ENCODE results near the gene UNC5B. TPM values are rescaled to one million over a fixed set of nuclear protein-coding genes. Genes with fewer than 3 reads are reported as not detected.

Gene UNC5B
- total RNA-seq = 10 to 100 TPM in 1 of 4 donors, 1 to 10 TPM in 3; 4.2 to 17.6 (median 8.0) TPM

DNA sequence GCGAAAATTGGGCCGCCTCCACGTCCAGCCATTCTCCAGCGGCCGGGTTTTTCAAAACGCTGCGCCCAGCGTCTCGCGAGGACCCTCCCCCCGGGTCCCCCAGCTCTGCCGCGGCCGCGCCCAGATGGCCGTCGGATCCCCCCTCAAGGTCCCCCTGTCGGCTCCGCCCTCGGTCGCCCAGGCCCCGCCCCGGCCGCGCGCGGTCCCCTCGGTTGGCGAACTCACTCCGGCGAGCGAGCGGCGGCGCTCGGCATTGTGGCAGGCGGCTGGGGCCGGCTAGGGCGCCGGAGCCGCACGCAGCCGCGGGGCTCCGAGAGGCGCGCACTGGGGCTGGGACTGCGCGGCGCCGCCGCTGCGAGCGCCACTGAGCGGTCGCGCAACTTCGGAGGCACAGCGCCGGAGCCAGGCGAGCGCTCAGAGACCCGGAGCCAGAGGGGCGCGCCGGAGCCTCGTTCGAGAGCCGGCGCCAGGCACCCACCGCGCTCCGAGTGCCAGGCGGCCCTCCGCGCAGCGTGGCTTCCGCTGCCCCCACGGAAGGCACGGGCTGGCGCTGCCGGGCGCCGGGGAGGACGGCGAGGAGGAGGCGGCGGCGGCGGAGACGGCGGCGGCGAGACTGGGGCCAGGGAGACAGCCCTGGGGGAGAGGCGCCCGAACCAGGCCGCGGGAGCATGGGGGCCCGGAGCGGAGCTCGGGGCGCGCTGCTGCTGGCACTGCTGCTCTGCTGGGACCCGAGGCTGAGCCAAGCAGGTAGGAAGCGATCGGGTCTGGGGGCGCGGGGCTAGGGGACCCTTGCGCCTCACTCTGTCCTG is at the start of gene UNC5B:
Gene UNC5B (plus strand): TSS at position 253 of the 809 bp plus-strand sequence. CDS start 416 bp downstream, at position 669.
- peak within 1 kb of the TSS; percentile 57 for H3K4me3 ChIP-seq (ENCODE audit: low read depth, poor library complexity, severe bottlenecking)
- DNase-seq (ENCODE audit: low spot score in 2 of 2) = peak; percentile 82 to 97
- TF ChIP-seq POLR2A (IDR thresholded peaks at IDR 0.05) = no peak
- TF ChIP-seq, protein P1, sequence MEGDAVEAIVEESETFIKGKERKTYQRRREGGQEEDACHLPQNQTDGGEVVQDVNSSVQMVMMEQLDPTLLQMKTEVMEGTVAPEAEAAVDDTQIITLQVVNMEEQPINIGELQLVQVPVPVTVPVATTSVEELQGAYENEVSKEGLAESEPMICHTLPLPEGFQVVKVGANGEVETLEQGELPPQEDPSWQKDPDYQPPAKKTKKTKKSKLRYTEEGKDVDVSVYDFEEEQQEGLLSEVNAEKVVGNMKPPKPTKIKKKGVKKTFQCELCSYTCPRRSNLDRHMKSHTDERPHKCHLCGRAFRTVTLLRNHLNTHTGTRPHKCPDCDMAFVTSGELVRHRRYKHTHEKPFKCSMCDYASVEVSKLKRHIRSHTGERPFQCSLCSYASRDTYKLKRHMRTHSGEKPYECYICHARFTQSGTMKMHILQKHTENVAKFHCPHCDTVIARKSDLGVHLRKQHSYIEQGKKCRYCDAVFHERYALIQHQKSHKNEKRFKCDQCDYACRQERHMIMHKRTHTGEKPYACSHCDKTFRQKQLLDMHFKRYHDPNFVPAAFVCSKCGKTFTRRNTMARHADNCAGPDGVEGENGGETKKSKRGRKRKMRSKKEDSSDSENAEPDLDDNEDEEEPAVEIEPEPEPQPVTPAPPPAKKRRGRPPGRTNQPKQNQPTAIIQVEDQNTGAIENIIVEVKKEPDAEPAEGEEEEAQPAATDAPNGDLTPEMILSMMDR (IDR thresholded peaks at IDR 0.05) = no peak
- intact Hi-C loops (cut with DNase I; ENCODE audit: low total_unique reads) = no loop called here
- 1% methylated on average over 34 to 52 of the region's 109 CpGs for WGBS, 2 donors

DNA sequence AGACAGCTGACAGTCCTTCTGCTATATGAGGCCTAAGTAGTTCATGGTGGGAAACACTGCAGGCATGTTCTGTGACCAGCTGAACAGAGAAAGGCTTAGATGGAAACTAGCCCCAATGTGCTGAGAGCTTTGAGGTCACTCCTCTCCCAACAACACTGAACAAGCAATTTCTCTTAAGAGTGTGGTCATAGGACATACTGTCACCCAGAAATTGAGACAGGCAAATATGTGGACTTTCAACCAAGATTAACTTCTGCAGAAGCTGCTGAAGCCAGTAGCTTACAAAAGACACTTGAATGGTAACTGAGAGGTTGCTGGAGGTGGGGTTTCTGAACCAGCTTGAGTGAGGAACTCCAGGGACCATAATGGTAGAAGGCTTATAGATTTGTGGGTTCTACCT is 38.9 kb upstream of the UNC5B start:
- no peak overlapping the region for H3K4me3 ChIP-seq (ENCODE audit: low read depth, poor library complexity, severe bottlenecking)
- DNase-seq (ENCODE audit: low spot score in 2 of 2) = peak in 1 of 2 donors; percentile 18
- intact Hi-C loops (cut with DNase I; ENCODE audit: low total_unique reads) = no loop called here
- TF ChIP-seq POLR2A (IDR thresholded peaks at IDR 0.05) = no peak
- TF ChIP-seq, protein P1 (IDR thresholded peaks at IDR 0.05) = no peak

DNA sequence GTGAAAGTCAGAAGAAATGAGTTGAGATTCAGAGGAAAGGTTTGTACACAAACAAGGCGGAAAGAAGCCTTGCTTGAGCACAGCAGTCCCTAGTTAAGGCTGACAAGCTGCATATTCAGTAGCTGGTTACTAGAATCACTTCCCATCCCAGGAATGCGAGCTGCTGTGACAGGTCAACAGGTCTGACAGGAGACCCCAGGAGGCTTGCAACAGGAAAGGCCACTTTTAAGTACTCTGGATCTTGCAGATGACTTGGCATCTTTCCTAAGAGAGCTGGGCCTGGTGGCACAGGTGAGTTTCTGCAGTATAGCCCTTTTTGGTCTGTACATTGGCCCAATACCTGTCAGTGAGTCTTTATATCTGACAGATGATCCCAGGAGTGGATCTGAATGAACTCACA is 35.7 kb upstream of the UNC5B start:
- WGBS, 2 donors = 95 to 96% methylated on average over 2 of the region's 2 CpGs
- no peak for TF ChIP-seq POLR2A (IDR thresholded peaks at IDR 0.05)
- TF ChIP-seq, protein P1 (IDR thresholded peaks at IDR 0.05) = no peak

DNA sequence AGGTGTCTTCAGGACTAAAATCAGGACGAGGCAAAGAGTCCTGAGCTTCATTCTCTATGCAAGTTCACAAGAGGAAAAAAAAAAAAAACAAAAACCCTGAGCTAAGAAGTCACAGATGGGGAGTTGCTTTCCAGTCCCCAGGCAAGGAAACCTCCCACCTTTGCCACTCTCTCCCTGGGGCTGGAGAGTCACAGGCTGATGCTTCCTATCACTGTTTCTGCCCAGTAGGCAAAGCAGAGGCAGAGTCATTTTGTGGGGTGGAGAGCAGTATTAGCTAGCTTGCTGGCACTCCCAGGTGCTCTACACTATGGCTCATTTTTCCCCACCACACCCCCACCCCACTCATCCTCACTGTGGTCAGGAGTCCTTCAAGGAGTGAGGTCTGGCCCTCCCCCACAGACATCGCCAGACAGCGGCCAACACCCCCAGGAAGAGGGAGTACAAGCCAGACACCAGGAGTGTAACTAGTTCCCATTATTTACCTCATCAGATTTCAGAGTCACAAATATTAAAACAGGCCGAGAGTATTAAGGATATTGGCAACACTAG is 34.6 kb upstream of the UNC5B start:
- WGBS, 2 donors = 78 to 83% methylated on average over 4 of the region's 4 CpGs
- no peak overlapping the region for H3K4me3 ChIP-seq (ENCODE audit: low read depth, poor library complexity, severe bottlenecking)
- intact Hi-C loops (cut with DNase I; ENCODE audit: low total_unique reads) = no loop called here
- no peak for DNase-seq (ENCODE audit: low spot score in 2 of 2)
- TF ChIP-seq, protein P1 (IDR thresholded peaks at IDR 0.05) = no peak
- no peak for TF ChIP-seq POLR2A (IDR thresholded peaks at IDR 0.05)

More for the DNA sequence above, 35.7 kb upstream of the UNC5B start:
- intact Hi-C loops (cut with DNase I; ENCODE audit: low total_unique reads) = no loop called here
- H3K4me3 ChIP-seq (ENCODE audit: low read depth, poor library complexity, severe bottlenecking) = no peak overlapping the region
- peak in 1 of 2 donors; percentile 20 for DNase-seq (ENCODE audit: low spot score in 2 of 2)

DNA sequence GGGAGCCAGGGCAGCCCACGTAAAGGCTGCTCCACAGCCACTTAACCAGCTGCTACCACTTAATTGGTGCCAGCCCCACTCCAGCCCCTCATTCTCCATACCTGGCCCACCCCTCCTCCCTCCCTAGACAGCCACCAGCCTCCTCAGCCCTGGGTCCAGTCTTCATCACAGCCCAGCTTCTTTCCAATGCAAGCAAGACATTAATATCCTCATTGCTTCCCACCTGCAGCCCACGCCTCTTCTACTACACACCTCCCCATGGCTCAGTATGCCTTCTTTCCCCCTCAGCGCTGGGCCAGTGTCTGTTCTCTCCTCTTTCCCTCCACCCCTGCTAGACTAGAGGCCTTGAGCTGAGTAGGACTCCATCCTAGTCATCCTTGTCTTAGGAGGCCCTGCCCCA is 33.5 kb upstream of the UNC5B start:
- intact Hi-C loops (cut with DNase I; ENCODE audit: low total_unique reads) = no loop called here
- no peak for DNase-seq (ENCODE audit: low spot score in 2 of 2)
- WGBS, 2 donors = 86 to 90% methylated on average over 3 of the region's 3 CpGs
- no peak overlapping the region for H3K4me3 ChIP-seq (ENCODE audit: low read depth, poor library complexity, severe bottlenecking)
- TF ChIP-seq, protein P1 (IDR thresholded peaks at IDR 0.05) = no peak
- no peak for TF ChIP-seq POLR2A (IDR thresholded peaks at IDR 0.05)
